ENCODE measurements around the gene DRAP1.

GRCh38 chr11:65918211-65919140 lies 750 bp upstream of the DRAP1 start, which contains the start of gene C11orf68:
- TF ChIP-seq CTCF (IDR thresholded peaks at IDR 0.05; ENCODE audit: low read depth, low read length, poor library complexity, severe bottlenecking) (no peak), EZH2phosphoT487 (IDR thresholded peaks at IDR 0.05; ENCODE audit: borderline replicate concordance, low read length) (no peak)

Data from DOHH2 (cell line).